Activated naive CD4-positive, alpha-beta T cell treated with anti-CD3 and anti-CD28 coated beads, Interleukin-2, amount 10 ng/mL, durations not matched to agents 7 days and 5 days (primary cell): ENCODE measurements around the gene ZNF367.
"Not testable (repeated sequence)": the region's sequence is repeated elsewhere in the genome, so short reads cannot be mapped to it uniquely, and the experiment has no call there.

Source experiments
- CTCF ChIA-PET: fragments of 350-600 bp; sonication (Branson Sonifier 250); formaldehyde crosslinking; loops from one replicate; lab custom pipeline; 2021; ENCODE audit warnings: antibody characterized with exemption; lab: Charles Lee
- DNase-seq: peaks from one replicate; pipeline ENCODE4 v3.0.0-alpha.2; 2020
- H3K27ac Mint-ChIP-seq: one replicate; pipeline ENCODE4 v1.8.0; 2021; ENCODE audit warnings: mild to moderate bottlenecking, moderate library complexity, mixed read lengths
- H3K27me3 Mint-ChIP-seq: one replicate; pipeline ENCODE4 v1.8.0; 2021; ENCODE audit warnings: mild to moderate bottlenecking, mixed read lengths
- H3K36me3 Mint-ChIP-seq: one replicate; pipeline ENCODE4 v1.8.0; 2021; ENCODE audit warnings: mixed read lengths
- H3K4me1 Mint-ChIP-seq: one replicate; pipeline ENCODE4 v1.8.0; 2021; ENCODE audit warnings: mixed read lengths
- H3K4me3 Mint-ChIP-seq: one replicate; pipeline ENCODE4 v1.8.0; 2021; ENCODE audit warnings: mild to moderate bottlenecking, moderate library complexity, mixed read lengths
- H3K9me3 Mint-ChIP-seq: one replicate; pipeline ENCODE4 v1.8.0; 2021; ENCODE audit warnings: mixed read lengths

ZNF367 gene

GRCh38 chr9:96378187-96378586 is 40.0 kb downstream of the ZNF367 start:
- CTCF ChIA-PET = interaction anchor here (0.8 kb wide), 1 partner anchor 160 kb away, joined by 3 read pairs; no protein-coding TSS in a partner anchor

DNA sequence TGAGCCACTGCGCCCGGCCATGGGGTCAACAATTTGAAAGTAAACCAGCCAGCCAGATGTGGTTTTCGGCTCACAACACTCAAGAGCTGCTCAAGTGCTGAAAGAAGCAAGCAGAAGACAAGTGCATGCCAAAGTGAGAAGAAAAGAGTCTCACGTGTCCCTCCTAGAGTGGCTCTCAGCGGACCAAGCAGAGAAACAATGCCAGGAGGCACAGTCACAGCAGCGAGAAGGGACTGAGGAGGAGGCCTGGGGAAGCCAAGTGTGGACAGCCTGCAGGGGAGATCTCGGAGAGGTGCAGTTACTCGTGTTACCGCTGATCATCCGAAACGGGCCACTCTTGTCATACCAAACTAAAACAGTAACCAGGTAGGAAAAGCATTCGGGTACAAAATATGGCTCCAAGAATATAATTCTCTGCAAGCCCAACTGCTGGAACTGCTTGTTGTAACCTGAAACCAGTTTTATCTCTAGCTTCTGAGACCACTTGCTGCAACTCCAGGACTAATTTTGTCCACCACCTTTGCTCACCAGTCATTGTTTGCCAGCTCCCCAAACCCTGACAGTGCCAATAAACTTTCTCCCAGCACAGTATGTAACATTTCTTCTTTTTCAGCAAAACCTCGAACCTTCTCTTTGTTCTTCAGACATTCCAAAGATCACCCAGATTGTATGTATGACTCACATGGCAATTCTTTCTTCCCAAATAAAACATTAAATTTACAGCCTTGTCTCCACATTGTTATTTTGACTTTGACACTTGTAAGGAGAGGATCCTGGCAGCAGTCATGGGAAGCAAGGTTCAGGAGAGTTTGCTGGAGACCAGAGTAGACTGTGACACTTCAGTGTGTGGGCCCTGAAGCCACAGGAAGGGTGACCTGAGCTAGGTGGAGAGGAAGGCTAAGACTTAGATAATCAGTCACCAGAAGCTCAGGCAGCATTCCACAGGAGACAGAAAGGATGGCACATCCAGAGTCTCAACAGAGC is 41.0 kb downstream of the ZNF367 start:
- Mint-ChIP-seq H3K27ac (no peak overlapping the region), H3K9me3 (no peaks in the 10 kb centered on the region), H3K27me3 (no peaks in the 10 kb centered on the region), H3K36me3 (peaks cover 5% of the 10 kb centered on the region), H3K4me3 (no peak overlapping the region), H3K4me1 (peaks cover 12% of the 10 kb centered on the region)
- no peak for DNase-seq
- CTCF ChIA-PET = interaction anchor here (0.8 kb wide), 1 partner anchor 159 kb away, joined by 3 read pairs; no protein-coding TSS in a partner anchor

More at GRCh38 chr9:96378187-96378586, 40.0 kb downstream of the ZNF367 start:
- H3K9me3 Mint-ChIP-seq = no peaks in the 10 kb centered on the region
- no peak for DNase-seq
- H3K4me3 Mint-ChIP-seq = no peak overlapping the region
- no peak overlapping the region for H3K27ac Mint-ChIP-seq
- H3K36me3 Mint-ChIP-seq = peaks cover 5% of the 10 kb centered on the region
- peaks cover 18% of the 10 kb centered on the region for H3K4me1 Mint-ChIP-seq
- no peaks in the 10 kb centered on the region for H3K27me3 Mint-ChIP-seq

GRCh38 chr9:96375507-96375906 is 42.7 kb downstream of the ZNF367 start:
- H3K27me3 Mint-ChIP-seq, H3K27ac Mint-ChIP-seq, H3K9me3 Mint-ChIP-seq, CTCF ChIA-PET, H3K36me3 Mint-ChIP-seq, DNase-seq, H3K4me3 Mint-ChIP-seq, H3K4me1 Mint-ChIP-seq: not testable (repeated sequence)

DNA sequence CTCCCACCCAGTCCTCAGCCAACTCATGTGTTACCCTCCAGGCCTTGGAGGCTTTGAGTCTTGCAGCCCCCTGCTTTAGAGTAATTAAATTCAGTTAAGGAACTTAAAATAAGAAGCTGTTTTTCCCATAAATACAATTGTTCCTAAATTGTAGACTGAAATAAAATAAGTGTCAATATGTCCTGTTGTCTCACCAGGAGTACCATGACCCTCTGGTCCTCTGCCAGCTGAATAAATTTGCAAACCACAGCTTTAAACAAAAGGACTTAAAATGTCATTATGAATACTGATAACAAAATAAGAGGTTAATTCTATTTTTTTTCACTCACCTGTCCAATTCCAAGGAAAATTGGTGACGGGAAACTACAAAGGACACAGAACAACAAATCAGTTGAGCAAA is 50.2 kb downstream of the ZNF367 start:
- H3K4me3 Mint-ChIP-seq = no peak overlapping the region
- H3K9me3 Mint-ChIP-seq = no peaks in the 10 kb centered on the region
- H3K27me3 Mint-ChIP-seq = no peaks in the 10 kb centered on the region
- CTCF ChIA-PET = no interaction called here
- DNase-seq = no peak
- no peaks in the 10 kb centered on the region for H3K36me3 Mint-ChIP-seq
- H3K27ac Mint-ChIP-seq = no peak overlapping the region
- no peaks in the 10 kb centered on the region for H3K4me1 Mint-ChIP-seq

- Mint-ChIP-seq H3K36me3 (no peaks in the 10 kb centered on the region), H3K9me3 (no peaks in the 10 kb centered on the region), H3K4me1 (no peaks in the 10 kb centered on the region), H3K27me3 (no peaks in the 10 kb centered on the region), H3K27ac (no peak overlapping the region), H3K4me3 (no peak overlapping the region)
- CTCF ChIA-PET = no interaction called here
- DNase-seq = no peak
Observed at GRCh38 chr9:96363175-96363967, 54.8 kb downstream of the ZNF367 start.

DNA sequence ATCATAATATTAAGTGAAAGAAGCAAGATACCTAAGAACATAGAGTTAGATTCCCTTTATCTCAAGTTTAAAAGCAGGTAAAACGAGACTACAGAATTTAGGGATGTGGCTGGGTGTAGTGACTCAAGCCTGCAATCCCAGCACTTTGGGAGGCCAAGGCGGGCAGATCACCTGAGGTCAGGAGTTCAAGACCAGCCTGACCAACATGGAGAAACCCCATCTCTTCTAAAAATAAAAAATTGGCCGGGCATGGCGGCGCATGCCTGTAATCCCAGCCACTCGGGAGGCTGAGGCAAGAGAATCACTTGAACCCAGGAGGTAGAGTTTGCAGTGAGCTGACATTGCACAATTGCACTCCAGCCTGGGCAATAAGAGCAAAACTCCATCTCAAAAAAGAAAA is 56.1 kb downstream of the ZNF367 start:
- H3K27me3 Mint-ChIP-seq, H3K27ac Mint-ChIP-seq, CTCF ChIA-PET, H3K4me3 Mint-ChIP-seq, H3K4me1 Mint-ChIP-seq, H3K9me3 Mint-ChIP-seq, DNase-seq, H3K36me3 Mint-ChIP-seq: not testable (repeated sequence)

DNA sequence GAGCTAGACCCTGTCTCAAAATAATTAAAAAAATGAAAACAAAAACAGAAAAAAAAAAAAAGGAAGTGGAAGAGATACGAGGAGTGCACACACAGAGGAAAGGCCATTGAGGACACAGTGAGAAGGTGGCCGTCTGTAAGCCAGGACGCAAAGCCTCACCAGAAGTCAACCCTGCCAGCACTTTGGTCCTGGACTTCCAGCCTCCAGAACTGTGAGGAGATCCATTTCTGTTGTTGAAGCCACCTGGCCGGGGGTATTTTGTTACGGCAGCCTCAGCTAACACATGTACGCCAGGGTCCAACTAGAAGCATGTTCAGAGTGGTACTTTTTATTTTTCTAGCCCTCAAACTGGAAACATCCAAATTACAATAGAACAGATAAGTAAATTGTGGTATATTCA is 56.5 kb downstream of the ZNF367 start:
- Mint-ChIP-seq H3K27me3 (no peaks in the 10 kb centered on the region), H3K36me3 (no peaks in the 10 kb centered on the region), H3K4me1 (no peaks in the 10 kb centered on the region), H3K4me3 (no peak overlapping the region), H3K27ac (no peak overlapping the region), H3K9me3 (no peaks in the 10 kb centered on the region)
- no peak for DNase-seq
- CTCF ChIA-PET = no interaction called here

GRCh38 chr9:96360976-96361375 is 57.2 kb downstream of the ZNF367 start:
- no peaks in the 10 kb centered on the region for H3K36me3 Mint-ChIP-seq
- H3K4me1 Mint-ChIP-seq = no peaks in the 10 kb centered on the region
- no peak overlapping the region for H3K27ac Mint-ChIP-seq
- CTCF ChIA-PET = no interaction called here
- no peak for DNase-seq
- no peaks in the 10 kb centered on the region for H3K27me3 Mint-ChIP-seq
- no peaks in the 10 kb centered on the region for H3K9me3 Mint-ChIP-seq
- H3K4me3 Mint-ChIP-seq = no peak overlapping the region

DNA sequence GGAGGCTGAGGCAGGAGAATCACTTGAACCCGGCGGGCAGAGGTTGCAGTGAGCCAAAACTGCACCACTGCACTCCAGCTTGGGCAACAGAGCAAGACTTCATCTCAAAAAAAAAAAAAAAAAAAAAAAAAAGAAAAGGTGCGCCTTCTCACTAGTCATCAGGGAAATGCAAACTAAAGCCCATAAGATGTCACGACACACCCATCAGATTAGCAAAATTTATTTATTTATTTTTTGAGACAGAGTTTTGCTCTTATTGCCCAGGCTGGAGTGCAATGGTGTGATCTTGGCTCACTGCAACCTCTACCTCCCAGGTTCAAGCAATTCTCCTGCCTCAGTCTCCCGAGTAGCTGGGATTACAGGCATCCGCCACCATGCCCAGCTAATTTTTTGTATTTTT is 57.6 kb downstream of the ZNF367 start:
- CTCF ChIA-PET, H3K4me1 Mint-ChIP-seq, H3K27me3 Mint-ChIP-seq: not testable (repeated sequence)

GRCh38 chr9:96350866-96351265 is 67.3 kb downstream of the ZNF367 start:
- Mint-ChIP-seq H3K27me3 (no peaks in the 10 kb centered on the region), H3K9me3 (no peaks in the 10 kb centered on the region), H3K27ac (no peak overlapping the region), H3K4me1 (no peaks in the 10 kb centered on the region), H3K36me3 (no peaks in the 10 kb centered on the region), H3K4me3 (no peak overlapping the region)
- CTCF ChIA-PET = no interaction called here
- DNase-seq = no peak

More for the DNA sequence above, 57.6 kb downstream of the ZNF367 start:
- not testable (repeated sequence) for H3K27ac Mint-ChIP-seq, H3K4me3 Mint-ChIP-seq, H3K36me3 Mint-ChIP-seq, DNase-seq, H3K9me3 Mint-ChIP-seq

GRCh38 chr9:96348261-96348660 is 69.9 kb downstream of the ZNF367 start:
- H3K27ac Mint-ChIP-seq = no peak overlapping the region
- no peak overlapping the region for H3K4me3 Mint-ChIP-seq
- H3K4me1 Mint-ChIP-seq = no peaks in the 10 kb centered on the region
- no peak for DNase-seq
- no peaks in the 10 kb centered on the region for H3K27me3 Mint-ChIP-seq
- CTCF ChIA-PET = no interaction called here
- H3K36me3 Mint-ChIP-seq = no peaks in the 10 kb centered on the region
- no peaks in the 10 kb centered on the region for H3K9me3 Mint-ChIP-seq

- no peak overlapping the region for H3K4me3 Mint-ChIP-seq
- no peaks in the 10 kb centered on the region for H3K36me3 Mint-ChIP-seq
- DNase-seq = no peak
- H3K27ac Mint-ChIP-seq = no peak overlapping the region
- H3K4me1 Mint-ChIP-seq = no peaks in the 10 kb centered on the region
- CTCF ChIA-PET = no interaction called here
- no peaks in the 10 kb centered on the region for H3K9me3 Mint-ChIP-seq
- peaks cover 5% of the 10 kb centered on the region for H3K27me3 Mint-ChIP-seq
Observed at GRCh38 chr9:96345551-96345950, 72.6 kb downstream of the ZNF367 start.

- H3K4me1 Mint-ChIP-seq = no peaks in the 10 kb centered on the region
- H3K27me3 Mint-ChIP-seq = peaks cover 5% of the 10 kb centered on the region
- H3K9me3 Mint-ChIP-seq = no peaks in the 10 kb centered on the region
- CTCF ChIA-PET = no interaction called here
- H3K36me3 Mint-ChIP-seq = no peaks in the 10 kb centered on the region
- DNase-seq = no peak
- no peak overlapping the region for H3K27ac Mint-ChIP-seq
- no peak overlapping the region for H3K4me3 Mint-ChIP-seq
Observed at GRCh38 chr9:96344458-96345180, 73.6 kb downstream of the ZNF367 start.
